Activated T-cell treated with anti-CD3 and anti-CD28 coated beads, Interleukin-2, amount 50 U/mL, for 48 hours (primary cell): ENCODE results near the gene GLB1L3.
"Not testable (repeated sequence)": the region's sequence is repeated elsewhere in the genome, so short reads cannot be mapped to it uniquely, and the experiment has no call there.

ENCODE experiments used
- DNase-seq, 2 experiments: peaks; one replicate each; pipeline ENCODE4 v3.0.0-alpha.2; 2020

GLB1L3 gene

GRCh38 chr11:134317103-134317502, 40.9 kb downstream of the GLB1L3 start:
- no peak for DNase-seq

GRCh38 chr11:134321373-134321772, 45.2 kb downstream of the GLB1L3 start:
- not testable (repeated sequence) for DNase-seq

- DNase-seq, result no peak
These were observed 46.4 kb downstream of the GLB1L3 start for GRCh38 chr11:134322553-134322952.

DNA sequence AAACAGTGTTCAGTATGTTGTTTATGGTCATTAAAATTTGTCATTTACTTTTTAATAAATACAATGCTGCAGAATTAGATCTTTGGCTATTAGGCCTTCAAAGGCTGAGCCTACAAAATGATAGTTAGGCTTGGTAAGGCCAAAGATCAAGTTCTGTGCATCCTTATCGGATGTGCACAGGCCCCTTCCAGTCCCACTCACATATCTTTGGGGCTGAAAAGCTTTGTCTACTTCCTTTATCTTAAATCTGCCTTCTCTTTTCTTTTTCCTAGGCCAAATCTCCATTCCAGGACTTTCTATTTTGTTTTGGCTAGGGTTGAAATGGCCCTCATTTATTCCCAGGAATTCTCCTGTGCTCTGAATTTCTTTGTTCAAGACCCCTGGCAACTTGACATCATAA, 52.3 kb downstream of the GLB1L3 start:
- no peak for DNase-seq

DNA sequence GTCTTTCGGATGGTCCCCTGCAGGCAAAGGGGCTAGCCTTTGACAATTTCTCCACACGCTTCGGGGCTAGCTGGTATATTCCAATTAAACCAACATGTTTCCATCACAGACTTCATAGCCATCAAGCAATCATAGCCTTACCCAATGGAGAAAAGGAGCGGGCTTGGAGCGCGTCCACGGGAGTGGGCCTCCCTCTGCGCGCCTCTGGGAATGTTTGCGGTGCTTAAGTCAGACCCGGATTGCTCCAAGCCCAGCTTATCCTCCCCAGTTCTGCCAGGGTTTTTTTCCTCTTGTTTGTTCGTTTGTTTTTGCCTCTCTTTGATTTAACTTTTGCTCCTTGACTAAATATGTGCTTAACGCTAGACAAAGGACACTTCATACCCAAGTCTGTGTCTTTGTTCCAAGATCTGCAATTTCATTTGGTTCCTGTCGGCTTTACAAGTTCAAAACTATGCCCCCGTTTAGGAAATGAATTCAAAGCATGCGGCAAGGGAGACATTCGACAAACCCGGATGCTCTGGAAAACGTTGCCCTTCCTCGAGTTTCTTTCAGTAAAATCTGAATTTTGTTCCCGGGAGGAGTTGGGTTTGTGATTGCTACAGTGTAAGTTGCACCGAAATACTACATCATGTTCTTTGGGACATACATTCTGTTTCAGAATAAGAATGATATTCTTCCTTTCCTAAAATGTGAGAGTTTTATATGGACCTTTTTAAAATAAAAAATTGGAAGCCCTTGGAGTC, 54.6 kb downstream of the GLB1L3 start:
- DNase-seq, result no peak

GRCh38 chr11:134331354-134332188, 55.4 kb downstream of the GLB1L3 start, which contains the start of gene GLB1L2:
Gene GLB1L2 (plus strand): TSS chr11:134331988. CDS start chr11:134332062, 74 bp downstream.
- peak; percentile 86 to 88 for DNase-seq

- DNase-seq, result no peak
These were observed 56.0 kb downstream of the GLB1L3 start for GRCh38 chr11:134332189-134332631.

- DNase-seq, result no peak
These were observed 56.6 kb downstream of the GLB1L3 start for GRCh38 chr11:134332782-134333181.

- no peak for DNase-seq
These were observed 57.1 kb downstream of the GLB1L3 start for GRCh38 chr11:134333312-134333711.

GRCh38 chr11:134333946-134334345, 57.8 kb downstream of the GLB1L3 start:
- DNase-seq, result no peak

DNA sequence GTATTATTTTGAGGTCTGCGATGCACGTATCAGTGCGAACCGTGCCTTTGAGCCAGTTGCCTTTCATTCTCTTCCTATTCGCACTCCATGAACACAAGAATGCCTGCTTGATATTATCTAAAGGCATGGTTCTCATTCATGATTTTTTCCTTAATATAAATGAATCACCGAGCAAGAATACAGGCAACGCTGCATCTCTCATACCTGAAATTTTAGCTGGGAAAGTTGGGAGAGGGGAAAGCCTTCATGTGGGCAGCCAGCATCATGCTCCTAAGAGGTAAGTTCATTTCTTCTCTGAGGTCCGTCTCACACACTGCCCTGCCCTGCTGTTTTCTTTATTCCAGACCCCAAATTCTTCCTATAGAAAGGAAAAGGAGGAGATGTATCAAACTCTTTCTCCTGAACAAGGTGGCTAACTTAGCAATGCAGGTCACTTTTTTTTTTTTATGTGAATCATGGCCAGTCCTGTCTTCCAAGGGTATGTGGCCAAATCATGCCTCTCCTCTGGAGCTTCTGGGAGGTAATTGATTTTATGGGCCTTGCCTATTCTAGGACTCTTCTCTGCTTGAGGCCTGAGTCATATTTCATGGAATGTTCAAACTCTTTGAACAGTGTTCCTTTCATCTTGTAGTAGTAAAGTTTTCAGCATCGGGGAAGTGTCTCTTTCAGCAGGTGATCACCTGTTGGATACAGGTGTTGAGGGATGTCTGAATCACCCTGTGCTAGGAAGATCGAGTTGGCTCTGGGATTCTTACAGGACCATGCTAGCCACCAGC, 58.8 kb downstream of the GLB1L3 start:
- no peak for DNase-seq

DNA sequence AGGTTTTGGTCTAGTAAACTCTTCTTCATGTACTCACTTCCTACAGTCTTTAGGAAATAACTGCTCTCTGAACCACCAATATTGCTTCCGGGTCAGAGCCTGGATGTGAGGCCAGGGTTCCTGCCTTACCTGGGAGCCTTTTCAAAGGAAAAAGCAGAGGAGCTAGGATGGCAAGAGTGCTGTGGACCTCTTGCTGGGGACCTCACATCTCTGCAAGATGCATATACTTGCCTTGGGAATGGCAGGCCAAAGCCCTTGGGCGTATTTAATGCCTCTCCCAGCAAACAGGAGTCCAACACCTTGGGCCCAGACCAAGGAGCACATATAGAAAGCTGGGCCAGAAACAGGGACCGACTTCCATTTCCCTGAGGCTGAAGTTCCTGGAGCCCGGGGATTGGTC, 60.9 kb downstream of the GLB1L3 start:
- no peak for DNase-seq

DNA sequence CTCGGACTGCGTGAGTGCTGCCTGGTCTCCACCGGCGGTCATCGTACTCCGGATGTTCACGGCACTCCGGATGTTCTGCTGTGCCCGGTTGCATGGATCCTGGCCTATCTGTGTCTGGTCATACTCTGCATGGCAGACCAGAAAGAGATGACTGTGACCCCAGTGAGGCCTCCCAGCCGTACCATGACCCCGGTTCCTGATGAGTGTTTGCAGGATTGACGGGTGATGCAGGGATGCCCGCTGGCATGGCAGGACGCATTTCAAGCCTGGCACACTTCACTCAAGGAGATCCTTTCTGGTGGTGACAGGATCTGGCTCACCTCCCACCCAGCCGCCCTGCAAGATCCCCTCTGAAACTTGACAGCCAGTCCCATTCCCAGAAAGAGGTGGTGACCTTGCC, 61.9 kb downstream of the GLB1L3 start:
- no peak for DNase-seq

- DNase-seq, result no peak
These were observed 62.5 kb downstream of the GLB1L3 start for GRCh38 chr11:134338654-134339053.

GRCh38 chr11:134339756-134340155, 63.6 kb downstream of the GLB1L3 start:
- no peak for DNase-seq

- DNase-seq, result no peak
These were observed 64.3 kb downstream of the GLB1L3 start for GRCh38 chr11:134340354-134340964.

- no peak for DNase-seq
These were observed 65.8 kb downstream of the GLB1L3 start for GRCh38 chr11:134341805-134342571.

DNA sequence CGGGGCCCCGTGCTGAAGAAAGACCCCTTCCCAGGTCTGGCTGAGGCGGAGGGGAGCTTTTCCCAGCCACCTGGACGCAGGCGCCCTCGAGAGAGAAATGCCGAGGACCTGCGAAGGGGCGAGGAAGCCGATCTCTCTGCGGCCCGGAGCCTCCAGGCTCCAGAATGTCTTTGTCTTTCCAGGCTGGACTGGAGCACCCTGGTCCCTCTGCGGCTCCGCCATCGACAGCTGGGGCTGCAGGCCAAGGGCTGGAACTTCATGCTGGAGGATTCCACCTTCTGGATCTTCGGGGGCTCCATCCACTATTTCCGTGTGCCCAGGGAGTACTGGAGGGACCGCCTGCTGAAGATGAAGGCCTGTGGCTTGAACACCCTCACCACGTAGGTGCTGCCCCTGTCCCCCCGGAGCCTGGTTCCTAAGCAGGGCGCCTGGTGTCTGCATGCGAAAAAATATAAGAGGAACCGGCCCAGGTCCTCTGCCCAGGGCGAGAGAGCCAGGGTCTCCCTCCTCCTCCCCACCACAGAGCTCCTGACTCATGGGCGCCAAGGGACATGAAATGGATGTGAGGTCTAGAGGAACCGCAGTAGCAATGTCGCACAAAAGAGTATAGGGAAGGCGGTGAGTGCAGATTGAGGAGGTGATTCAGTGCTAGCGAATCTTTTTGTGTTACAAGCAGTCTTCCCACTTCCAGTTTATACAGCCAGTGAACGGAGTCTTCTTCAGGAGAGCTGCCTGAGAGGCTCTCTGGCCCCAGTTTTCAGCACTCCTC, 66.6 kb downstream of the GLB1L3 start:
- DNase-seq, result no peak

- DNase-seq, result no peak
These were observed 67.5 kb downstream of the GLB1L3 start for GRCh38 chr11:134343646-134344045.

GRCh38 chr11:134344497-134345236, 68.5 kb downstream of the GLB1L3 start:
- DNase-seq, result not testable (repeated sequence)

- DNase-seq, result no peak
These were observed 69.0 kb downstream of the GLB1L3 start for GRCh38 chr11:134345237-134345550.
